Measurements from ENCODE around the gene KRT23.

- TF ChIP-seq POLR2AphosphoS5 (IDR thresholded peaks at IDR 0.05; ENCODE audit: low read depth, low read length) (no peak), STAT6 (CRISPR knock-in tag; IDR thresholded peaks at IDR 0.05; ENCODE audit: borderline replicate concordance) (no peak), BCL6 (CRISPR knock-in tag; IDR thresholded peaks at IDR 0.05) (no peak), JUN (CRISPR knock-in tag; IDR thresholded peaks at IDR 0.05) (no peak), MTA1 (CRISPR knock-in tag; IDR thresholded peaks at IDR 0.05; ENCODE audit: borderline replicate concordance) (no peak), ZNF274 (CRISPR knock-in tag; IDR thresholded peaks at IDR 0.05) (no peak), ZNF580 (CRISPR knock-in tag; IDR thresholded peaks at IDR 0.05; ENCODE audit: borderline replicate concordance, low read depth) (no peak), TCF7L2 (IDR thresholded peaks at IDR 0.05; ENCODE audit: low read depth, low read length) (no peak), AHR (CRISPR knock-in tag; IDR thresholded peaks at IDR 0.05) (no peak)
These were observed 15.2 kb upstream of the KRT23 start for GRCh38 chr17:40952661-40953060.
